A673 (cell line): ENCODE data around the gene ZNF775.

Experiments
- CTCF ChIP-seq: fragments of 300-800, 200-600 bp; sonication (generic); conservative IDR thresholded peaks from 2 replicates; pipeline ENCODE4 v1.5.1; 2017; ENCODE audit warnings: low read depth, mild to moderate bottlenecking, antibody characterized with exemption, low read length, moderate library complexity, mixed read lengths
- EZH2 ChIP-seq: fragments of 200-600 bp; sonication (generic); IDR thresholded peaks from 2 replicates; pipeline ENCODE4 v1.6.1; 2017; ENCODE audit warnings: borderline replicate concordance, low read depth, mild to moderate bottlenecking, mixed read lengths, antibody characterized with exemption, low read length; ENCODE audit not compliant: poor library complexity, severe bottlenecking

- TF ChIP-seq EZH2 (no peak), CTCF (no peak)
Measured at GRCh38 chr7:150401424-150401790, 22.3 kb downstream of the ZNF775 start.
